HG02852 (cell line): Measurements from ENCODE around the gene KRTAP2-2.
"Not testable (repeated sequence)": the region's sequence is repeated elsewhere in the genome, so short reads cannot be mapped to it uniquely, and the experiment has no call there.

Experiments
- ATAC-seq: cut with Tn5 transposase; IDR thresholded peaks from one replicate; pipeline ENCODE4 v1.9.1; 2021; ENCODE audit warnings: mild to moderate bottlenecking, moderate library complexity; ENCODE audit not compliant: unreplicated experiment

The KRTAP2-2 gene, protein sequence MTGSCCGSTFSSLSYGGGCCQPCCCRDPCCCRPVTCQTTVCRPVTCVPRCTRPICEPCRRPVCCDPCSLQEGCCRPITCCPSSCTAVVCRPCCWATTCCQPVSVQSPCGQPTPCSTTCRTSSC

DNA sequence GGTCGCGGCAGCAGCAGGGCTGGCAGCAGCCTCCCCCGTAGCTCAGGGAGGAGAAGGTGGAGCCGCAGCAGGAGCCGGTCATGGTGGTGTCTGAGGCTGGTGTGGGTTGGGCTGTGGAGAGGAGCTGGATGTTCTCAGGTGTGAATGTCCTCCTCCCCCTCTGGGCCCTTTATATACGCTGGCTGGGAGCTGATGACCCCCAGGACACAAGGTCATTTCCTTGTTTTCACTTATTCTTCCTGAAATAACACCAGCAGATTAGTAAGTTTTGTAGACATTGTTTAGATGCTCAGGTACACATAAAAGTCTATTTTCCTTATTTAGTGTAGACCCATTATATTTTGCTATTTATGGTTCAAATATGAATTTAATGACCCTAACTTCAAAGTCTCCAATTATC lies at the start of gene KRTAP2-2:
Gene KRTAP2-2, minus strand, starts transcription at position 101 of the 400 bp plus-strand sequence. Its CDS starts 19 bp downstream, at position 82.
- not testable (repeated sequence) for ATAC-seq

DNA sequence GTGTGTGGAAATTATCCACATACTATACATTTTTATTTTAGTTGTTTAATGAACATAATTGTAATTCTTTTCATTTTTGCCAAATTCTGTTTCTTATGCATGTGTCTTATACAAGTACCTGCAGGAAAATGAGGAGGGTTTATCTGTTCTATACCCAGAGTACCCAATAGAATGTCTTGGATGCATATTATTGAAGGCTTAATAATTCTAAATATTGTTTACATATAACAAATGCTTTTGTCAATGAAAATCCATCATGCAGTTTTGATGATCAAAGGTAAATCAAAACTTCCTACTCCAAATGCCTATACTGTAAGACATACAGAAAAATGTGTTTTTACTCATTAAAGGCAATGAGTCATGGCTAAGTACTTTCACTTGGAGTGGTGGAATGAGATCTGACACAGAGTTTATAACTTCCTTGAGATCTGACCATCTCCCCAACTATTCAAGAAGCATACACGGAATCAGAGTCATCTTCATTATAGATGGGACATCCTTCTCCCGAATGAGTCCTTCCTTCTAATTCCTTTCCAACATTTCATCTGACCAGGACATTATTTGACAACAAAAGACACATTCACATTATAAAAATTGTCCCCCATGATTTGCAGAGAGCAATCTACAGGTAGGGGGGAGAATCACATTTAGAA lies 49.5 kb upstream of the KRTAP2-2 start:
- not testable (repeated sequence) for ATAC-seq

DNA sequence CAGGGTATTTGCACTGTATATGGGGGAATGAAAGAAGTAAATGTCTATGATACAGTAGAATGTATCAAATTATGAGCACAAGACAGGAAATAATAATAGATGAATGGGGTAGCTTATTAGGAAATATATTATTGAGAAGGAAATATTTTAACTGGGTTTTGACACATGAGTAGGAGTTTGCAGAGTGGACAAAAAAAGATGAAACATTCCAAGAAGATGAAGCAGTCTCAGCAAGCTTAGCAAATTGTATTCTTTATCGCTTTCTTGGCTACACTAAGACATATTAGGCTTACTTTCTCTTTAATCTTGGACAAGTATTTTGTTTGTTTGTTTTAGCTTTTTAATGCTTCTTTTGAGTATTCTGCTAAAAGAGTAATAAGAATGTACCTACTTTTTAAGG lies 48.9 kb upstream of the KRTAP2-2 start:
- no peak for ATAC-seq

DNA sequence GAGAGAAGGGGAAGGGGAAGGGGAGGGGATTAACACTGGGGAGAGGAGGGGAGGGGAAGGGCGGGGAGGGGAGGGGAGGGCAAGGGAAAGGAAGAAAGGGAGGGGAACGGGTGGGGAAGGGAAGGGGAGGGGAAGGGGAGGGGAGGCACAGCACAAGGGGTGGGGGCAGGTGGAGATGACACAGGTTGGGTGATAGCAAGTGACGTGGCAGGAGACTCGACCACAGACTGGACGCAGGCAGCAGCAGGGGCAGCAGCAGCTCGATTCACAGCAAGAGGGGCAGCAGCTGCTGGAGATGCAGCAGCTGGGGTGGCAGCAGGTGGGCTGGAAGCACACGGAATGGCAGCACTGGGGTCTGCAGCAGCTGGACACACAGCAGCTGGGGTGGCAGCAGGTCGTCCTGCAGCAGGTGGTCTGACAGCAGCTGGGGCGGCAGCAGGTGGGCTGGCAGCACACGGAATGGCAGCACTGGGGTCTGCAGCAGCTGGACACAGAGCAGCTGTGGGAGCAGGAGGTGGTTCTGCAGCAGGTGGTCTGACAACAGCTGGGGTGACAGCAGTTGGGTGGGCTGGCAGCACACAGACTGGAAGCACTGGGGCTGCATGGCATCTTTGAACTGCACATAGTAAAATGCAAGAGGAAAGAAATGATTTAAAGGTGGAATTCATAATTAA lies 46.7 kb upstream of the KRTAP2-2 start, which contains the start of gene KRTAP4-16:
Gene KRTAP4-16, minus strand, starts transcription at position 624 of the 674 bp plus-strand sequence. Its CDS starts 0 bp downstream, at position 624.
- ATAC-seq = no peak

DNA sequence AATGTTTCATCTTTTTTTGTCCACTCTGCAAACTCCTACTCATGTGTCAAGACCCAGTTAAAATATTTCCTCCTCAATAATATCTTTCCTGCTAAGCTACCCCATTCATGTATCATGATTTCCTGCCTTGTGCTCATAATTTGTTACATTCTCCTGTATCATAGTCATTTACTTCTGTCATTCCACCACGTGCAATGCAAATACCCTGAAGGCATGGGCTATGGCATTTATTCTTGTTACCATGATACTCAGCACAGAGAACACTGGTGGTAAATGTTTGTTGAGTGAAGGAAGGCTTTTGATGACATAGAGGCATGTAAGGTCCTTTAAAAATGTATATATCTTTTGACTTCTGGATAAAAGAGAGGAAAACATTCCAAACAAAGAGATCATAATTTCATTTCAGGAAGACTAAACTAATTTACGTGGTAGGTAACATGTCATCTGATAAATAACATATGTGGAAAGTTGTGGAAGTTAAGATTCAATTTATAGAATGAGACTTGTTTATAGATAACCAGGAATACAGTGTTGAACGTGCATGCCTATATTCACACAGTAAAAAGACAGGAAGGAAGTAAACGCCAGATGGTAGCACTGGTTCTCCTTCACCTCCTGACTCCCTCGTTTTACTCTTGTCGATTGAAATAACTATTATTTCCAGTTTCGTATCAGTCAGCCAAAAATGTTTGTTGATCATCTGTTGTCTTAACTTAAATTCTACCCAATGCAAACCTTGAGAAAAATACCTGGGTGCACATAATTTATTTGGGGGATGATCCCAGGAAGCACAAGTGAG lies 44.9 kb upstream of the KRTAP2-2 start:
- ATAC-seq = not testable (repeated sequence)

DNA sequence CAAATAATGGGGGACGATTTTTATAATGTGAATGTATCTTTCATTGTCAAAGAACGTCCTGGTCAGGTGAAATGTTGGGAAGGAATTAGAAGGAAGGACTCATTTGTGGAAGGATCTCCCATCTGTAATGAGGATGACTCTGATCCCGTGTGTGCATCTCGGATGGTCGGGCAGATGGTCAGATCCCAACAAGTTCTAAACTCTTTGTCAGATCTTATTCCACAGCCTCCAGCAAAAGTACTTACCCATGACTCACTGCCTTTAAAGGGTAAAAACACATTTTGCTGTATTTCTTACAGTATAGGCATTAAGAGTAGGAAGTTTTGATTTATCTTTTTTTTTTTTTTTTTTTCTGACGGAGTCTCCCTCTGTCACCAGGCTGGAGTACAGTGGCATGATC lies 43.5 kb upstream of the KRTAP2-2 start:
- no peak for ATAC-seq

DNA sequence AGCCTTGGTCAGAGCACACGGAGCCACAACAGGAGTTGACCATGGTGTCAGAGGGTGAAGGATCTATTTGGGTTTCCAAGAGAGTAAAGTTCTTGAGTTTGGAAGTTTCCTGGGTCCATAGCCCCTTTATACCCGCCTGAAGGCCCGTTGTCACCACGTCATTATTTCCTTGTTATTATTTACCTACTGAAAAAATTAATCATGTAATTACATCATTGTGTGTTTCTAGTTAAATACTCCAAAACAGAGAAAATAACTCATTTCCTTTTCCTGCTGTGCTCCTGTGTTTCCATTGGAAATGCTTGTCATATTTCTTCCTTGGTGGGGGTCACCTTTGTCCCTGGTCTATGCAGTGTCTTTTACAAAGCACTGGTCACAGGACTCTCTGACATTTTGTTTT lies 43.0 kb upstream of the KRTAP2-2 start, which contains the start of gene KRTAP4-8:
Gene KRTAP4-8, minus strand, starts transcription at position 101 of the 400 bp plus-strand sequence. Its CDS starts 58 bp downstream, at position 43.
- no peak for ATAC-seq

DNA sequence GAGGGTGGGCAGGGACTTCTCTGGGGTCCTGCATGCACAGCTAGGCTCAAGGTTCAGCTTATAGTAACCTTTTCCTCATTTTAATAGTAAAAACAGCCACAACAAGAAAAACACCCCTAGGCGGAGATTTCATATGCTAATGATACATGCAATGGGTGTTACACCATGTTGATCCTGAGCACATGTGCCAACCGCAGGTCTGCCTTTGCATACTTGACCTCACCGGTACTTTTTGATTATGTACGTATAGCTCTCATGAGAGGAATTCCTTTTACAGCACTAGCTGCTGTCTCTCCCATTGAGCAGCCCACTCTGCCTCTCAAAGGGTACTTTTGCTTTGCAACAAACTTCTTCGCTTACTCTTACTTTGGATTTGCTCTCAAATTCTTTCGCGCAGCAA lies 41.0 kb upstream of the KRTAP2-2 start:
- no peak for ATAC-seq

DNA sequence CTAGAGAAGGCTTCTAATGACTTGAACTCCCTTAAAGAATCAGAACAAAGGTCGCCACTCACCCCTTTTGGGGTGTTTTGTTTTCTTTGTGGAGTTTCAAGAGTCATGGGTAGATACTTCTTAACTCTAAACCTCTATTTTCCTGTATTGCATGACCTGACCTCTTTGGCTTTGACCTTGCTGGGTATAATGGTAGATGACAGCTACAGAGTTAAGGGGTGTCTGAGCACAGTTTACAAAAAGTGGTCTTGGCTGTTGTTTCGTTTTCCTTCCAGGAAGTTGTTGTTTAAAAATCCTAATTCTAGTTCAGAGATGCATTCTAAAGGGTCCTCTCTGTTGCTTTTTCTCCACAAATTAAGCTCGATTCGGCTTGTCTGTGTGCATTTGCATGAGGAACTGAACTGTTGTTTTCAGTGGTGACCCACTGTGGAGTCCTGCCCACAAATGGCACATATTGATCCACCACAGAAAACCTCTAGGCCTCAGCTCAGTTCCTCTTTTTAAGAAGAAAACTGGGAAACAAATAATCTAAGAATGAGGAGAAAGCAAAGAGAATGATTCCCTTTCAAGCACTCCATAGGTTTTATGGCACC lies 33.8 kb upstream of the KRTAP2-2 start:
- ATAC-seq = not testable (repeated sequence)

DNA sequence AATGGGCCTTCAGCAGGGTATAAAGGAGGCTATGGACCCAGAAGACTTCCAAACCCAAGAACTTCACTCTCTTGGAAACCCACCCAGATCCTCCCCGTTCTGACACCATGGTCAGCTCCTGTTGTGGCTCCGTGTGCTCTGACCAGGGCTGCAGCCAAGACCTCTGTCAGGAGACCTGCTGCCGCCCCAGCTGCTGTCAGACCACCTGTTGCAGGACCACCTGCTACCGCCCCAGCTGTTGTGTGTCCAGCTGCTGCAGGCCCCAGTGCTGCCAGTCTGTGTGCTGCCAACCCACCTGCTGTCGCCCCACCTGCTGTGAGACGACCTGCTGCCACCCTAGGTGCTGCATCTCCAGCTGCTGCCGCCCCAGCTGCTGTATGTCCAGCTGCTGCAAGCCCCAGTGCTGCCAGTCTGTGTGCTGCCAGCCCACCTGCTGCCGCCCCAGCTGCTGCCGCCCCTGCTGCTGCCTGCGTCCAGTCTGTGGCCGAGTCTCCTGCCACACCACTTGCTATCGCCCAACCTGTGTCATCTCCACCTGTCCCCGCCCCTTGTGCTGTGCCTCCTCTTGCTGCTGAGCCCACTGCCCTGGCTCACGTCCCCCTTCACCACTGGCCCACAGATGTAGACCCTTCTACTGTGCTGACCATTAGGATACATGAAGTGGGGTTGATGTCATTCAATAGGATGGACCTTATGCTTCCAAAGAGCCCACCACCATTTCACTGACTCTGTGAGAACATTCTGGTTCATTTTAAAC lies 29.2 kb upstream of the KRTAP2-2 start, which contains the start of gene KRTAP4-7:
Gene KRTAP4-7, plus strand, starts transcription at position 51 of the 757 bp plus-strand sequence. Its CDS starts 57 bp downstream, at position 108.
- ATAC-seq = not testable (repeated sequence)

DNA sequence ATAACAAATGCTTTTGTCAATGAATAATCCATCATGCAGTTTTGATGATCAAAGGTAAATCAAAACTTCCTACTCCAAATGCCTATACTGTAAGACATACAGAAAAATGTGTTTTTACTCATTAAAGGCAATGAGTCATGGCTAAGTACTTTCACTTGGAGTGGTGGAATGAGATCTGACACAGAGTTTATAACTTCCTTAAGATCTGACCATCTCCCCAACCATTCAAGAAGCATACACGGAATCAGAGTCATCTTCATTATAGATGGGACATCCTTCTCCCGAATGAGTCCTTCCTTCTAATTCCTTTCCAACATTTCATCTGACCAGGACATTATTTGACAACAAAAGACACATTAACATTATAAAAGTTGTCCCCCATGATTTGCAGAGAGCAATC lies 28.4 kb upstream of the KRTAP2-2 start:
- ATAC-seq = not testable (repeated sequence)

DNA sequence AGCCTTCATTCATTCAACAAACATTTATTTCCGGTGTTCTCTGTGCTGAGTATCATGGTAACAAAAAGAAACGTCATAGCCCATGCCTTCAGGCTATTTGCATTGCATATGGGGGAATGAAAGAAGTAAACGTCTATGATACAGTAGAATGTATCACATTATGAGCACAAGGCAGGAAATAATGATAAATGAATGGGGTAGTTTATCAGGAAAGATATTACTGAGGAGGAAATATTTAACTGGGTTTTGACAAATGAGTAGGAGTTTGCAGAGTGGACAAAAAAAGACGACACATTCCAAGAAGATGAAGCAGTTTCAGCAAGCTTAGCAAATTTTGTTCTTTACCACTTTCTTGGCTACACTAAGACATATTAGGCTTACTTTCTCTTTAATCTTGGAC lies 27.6 kb upstream of the KRTAP2-2 start:
- ATAC-seq = no peak

DNA sequence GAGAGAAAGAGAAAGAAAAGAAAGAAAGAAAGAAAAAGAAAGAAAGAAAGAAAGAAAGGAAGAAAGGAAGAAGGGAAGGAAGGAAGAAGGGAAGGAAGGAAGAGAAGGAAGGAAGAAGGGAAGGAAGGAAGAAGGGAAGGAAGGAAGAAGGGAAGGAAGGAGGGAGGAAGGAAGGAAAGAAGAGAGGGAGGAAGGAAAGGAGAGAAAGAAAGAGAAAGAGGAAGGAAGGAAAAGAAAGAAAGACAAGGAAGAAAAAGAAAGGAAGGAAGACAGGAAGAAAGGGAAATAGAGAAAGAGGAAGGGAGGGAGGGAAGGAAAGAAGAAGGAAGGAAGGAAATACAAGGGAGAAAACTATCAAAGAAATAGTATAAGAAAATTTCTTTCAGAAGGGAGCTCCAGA lies 21.8 kb upstream of the KRTAP2-2 start:
- ATAC-seq = no peak

DNA sequence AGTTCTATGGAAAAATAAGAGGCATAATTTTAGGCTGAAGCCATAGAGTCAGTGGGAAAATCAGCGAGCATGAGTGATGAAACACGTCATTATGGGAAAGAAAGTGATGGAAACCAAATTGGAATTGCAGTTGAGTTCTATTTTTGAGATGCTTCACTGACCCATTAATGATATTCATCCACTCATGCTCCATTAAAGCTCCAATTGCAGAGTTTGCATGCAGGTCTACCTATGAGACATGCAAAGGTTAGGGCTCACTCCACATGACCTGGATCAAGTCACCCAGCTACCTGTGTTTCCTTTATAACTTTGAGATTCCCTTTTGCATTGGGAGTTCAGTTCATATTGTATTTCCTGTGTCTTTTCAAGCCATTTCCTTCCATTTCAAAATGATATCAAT lies 18.6 kb upstream of the KRTAP2-2 start:
- no peak for ATAC-seq

DNA sequence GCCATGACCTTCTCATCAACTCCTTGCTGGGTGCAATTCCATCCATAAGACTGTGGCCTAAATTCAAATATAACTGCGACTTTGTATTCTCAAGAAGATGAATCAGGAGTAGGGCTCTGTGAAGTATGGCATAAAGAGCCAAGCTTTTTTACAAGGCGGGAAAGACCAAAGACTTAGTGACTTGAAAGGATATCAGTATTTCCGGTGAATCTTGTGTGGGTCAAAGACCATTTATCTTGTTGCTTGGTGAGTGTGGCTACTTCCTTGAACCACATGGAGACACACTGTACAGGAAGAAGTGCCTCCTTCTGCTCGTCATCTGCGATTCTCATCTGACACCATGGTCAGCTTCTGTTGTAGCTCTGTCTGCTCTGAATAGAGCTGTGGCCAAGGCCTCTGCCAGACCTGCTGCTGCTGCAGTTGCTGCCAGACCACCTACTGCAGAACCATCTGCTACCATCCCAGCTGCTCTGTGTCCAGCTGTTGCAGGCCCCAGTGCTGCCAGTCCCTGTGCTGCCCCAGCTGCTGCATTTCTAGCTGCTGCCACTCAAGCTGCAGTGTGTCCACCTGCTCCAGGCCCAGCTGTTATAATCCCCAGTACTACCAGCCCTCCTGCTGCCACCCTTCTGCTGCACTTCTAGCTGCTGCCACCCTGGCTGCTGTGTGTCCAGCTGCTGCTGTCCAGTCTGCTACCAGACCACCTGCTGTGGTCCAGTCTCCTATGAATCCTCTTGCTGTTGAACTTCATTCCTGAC lies 16.8 kb upstream of the KRTAP2-2 start:
- ATAC-seq = no peak

DNA sequence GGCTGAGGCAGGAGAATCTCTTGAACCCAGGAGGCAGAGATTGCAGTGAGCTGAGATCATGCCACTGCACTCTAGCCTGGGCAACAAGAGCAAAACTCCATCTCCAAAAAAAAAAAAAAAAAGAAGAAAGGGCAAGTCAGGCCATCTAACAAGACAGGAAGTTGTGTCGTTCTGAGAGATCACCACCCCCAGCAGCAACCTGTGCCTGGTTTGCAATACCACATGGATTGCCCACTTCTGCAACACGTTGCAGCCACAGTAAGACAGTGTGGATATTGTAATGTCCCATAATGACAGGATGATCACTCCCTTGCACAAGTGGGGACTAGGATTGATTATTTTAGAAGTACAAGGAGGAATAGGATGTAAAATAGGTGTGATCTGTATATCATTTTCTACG lies 14.0 kb upstream of the KRTAP2-2 start:
- no peak for ATAC-seq

DNA sequence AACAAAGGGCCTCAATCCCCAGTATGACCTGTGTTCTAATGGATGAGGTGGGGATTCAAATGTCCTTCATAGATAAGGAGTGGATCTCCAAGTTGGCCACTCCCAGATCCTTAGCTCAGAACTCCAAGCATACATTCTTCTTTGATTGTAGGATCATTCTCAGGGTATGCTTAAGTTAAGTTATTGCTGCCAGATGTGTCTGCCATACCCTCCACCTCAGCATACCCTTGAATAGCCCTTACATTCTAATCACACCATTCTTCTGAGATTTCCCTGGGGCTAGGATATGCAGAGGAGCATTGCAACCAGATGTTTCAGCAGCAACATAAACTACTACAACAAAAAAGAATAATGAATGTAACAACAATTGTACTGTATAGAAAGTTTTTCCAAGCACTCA lies 12.3 kb upstream of the KRTAP2-2 start:
- ATAC-seq = no peak

DNA sequence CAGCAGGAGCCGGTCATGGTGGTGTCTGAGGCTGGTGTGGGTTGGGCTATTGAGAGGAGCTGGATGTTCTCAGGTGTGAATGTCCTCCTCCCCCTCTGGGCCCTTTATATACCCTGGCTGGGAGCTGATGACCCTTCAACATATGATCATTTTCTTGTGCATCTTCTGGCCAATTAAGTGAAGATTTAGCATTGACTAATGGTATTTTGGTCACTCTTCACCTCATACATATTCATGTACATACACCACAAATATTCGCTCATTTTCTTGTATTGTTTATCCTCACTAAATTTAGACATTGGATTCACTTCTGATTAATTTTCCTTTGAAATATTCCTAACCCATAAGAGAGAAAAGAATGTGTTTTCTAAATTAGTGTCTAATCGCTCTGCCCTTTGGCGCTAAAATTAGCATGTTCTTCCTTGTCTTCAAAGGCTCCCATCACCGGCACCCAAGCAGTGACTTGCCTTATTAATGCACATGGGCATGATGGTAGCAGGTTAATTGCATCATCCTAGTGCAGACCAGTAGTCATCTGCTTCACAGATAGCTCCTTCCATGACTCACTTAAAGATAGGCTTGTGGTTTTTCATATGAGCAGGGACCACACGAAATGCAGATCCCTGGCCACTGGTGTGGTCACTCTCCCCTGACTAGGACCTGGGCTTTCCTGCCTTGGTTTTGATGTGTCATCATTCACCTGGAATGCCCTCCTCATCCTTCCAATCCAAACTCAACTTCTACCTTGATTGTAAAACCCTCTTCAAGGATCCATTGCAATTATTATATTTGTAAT lies 11.0 kb upstream of the KRTAP2-2 start, which contains the start of gene KRTAP2-4:
Gene KRTAP2-4, minus strand, starts transcription at position 51 of the 796 bp plus-strand sequence. Its CDS starts 34 bp downstream, at position 17.
- no peak for ATAC-seq
